A172 (cell line): Measurements from ENCODE around the gene KAT6B. TPM values are rescaled to one million over a fixed set of nuclear protein-coding genes. Genes with fewer than 3 reads are reported as not detected.

Source experiments
- DNase-seq: peaks from one replicate; pipeline ENCODE4 v3.0.0-alpha.2; 2015; ENCODE audit warnings: low spot score
- total RNA-seq: library from RNA; depleted of rRNA; stranded (reverse); fragments of >200 nt; shearing (Covaris generic); gene quantifications from 2 replicates; pipeline ENCODE4 v1.2.3, GENCODE V29; 2014

KAT6B gene
- total RNA-seq, 1 experiment from 2014 or later = 8.0 TPM

- no peak for DNase-seq
Observed at GRCh38 chr10:75063461-75064230, 237.2 kb downstream of the KAT6B start.

GRCh38 chr10:75065076-75065475, 238.7 kb downstream of the KAT6B start:
- DNase-seq = no peak

GRCh38 chr10:75066271-75066670, 239.9 kb downstream of the KAT6B start:
- DNase-seq = no peak

- no peak for DNase-seq
Observed at GRCh38 chr10:75067272-75067671, 240.9 kb downstream of the KAT6B start.

- DNase-seq = no peak
Observed at GRCh38 chr10:75068523-75068922, 242.1 kb downstream of the KAT6B start.

- no peak for DNase-seq
Observed at GRCh38 chr10:75070476-75070875, 244.1 kb downstream of the KAT6B start.

- DNase-seq = no peak
Observed at GRCh38 chr10:75070961-75071428, 244.6 kb downstream of the KAT6B start.

- DNase-seq = no peak
Observed at GRCh38 chr10:75071756-75072155, 245.4 kb downstream of the KAT6B start.

- no peak for DNase-seq
Observed at GRCh38 chr10:75072727-75073126, 246.3 kb downstream of the KAT6B start.

- no peak for DNase-seq
Observed at GRCh38 chr10:75073442-75073841, 247.0 kb downstream of the KAT6B start.

- no peak for DNase-seq
Observed at GRCh38 chr10:75074711-75075445, 248.5 kb downstream of the KAT6B start.

GRCh38 chr10:75076348-75076747, 249.9 kb downstream of the KAT6B start:
- DNase-seq = no peak

- DNase-seq = no peak
Observed at GRCh38 chr10:75079436-75080083, 253.2 kb downstream of the KAT6B start.

GRCh38 chr10:75080554-75080953, 254.2 kb downstream of the KAT6B start:
- no peak for DNase-seq

- no peak for DNase-seq
Observed at GRCh38 chr10:75081379-75081778, 255.0 kb downstream of the KAT6B start.
